ENCODE data around the gene TSSK2.

GRCh38 chr22:19122143-19122751, 8.9 kb upstream of the TSSK2 start, which contains the start of gene DGCR2:
- peak; percentile 78 for TF ChIP-seq POLR2A (IDR thresholded peaks at IDR 0.05; ENCODE audit: low read depth, low read length)
- TF ChIP-seq POLR2AphosphoS5 (IDR thresholded peaks at IDR 0.05; ENCODE audit: low read depth, low read length), result peak; percentile 86
- TF ChIP-seq TAF1 (IDR thresholded peaks at IDR 0.05; ENCODE audit: low read depth, low read length), result peak; percentile 60; the same call in 1 of the 2 replicates
- TF ChIP-seq SPI1 (IDR thresholded peaks at IDR 0.05; ENCODE audit: low read depth, low read length), result no peak
- no peak for TF ChIP-seq PAX5 (IDR thresholded peaks at IDR 0.05; ENCODE audit: insufficient read depth, low read length, severe bottlenecking)
- TF ChIP-seq POU2F2 (IDR thresholded peaks at IDR 0.05; ENCODE audit: low read depth, low read length), result no peak
